Dendritic cell treated with granulocyte-macrophage colony-stimulating factor and Interleukin-4, amounts not matched to agents 40 ng/mL and 50 ng/mL, for 4 days (primary cell): ENCODE results near the gene GOLGA8J.
"Not testable (repeated sequence)": the region's sequence is repeated elsewhere in the genome, so short reads cannot be mapped to it uniquely, and the experiment has no call there.

Experiments used
- H3K27ac Mint-ChIP-seq: one replicate; pipeline ENCODE4 v1.8.0; 2022; ENCODE audit warnings: mild to moderate bottlenecking, mixed read lengths
- H3K27me3 Mint-ChIP-seq: one replicate; pipeline ENCODE4 v1.8.0; 2022; ENCODE audit warnings: mild to moderate bottlenecking, mixed read lengths
- H3K36me3 Mint-ChIP-seq: one replicate; pipeline ENCODE4 v1.8.0; 2022; ENCODE audit warnings: low read depth, mixed read lengths
- H3K4me1 Mint-ChIP-seq: one replicate; pipeline ENCODE4 v1.8.0; 2022; ENCODE audit warnings: low read depth, mixed read lengths
- H3K4me3 Mint-ChIP-seq: one replicate; pipeline ENCODE4 v1.8.0; 2022; ENCODE audit warnings: mild to moderate bottlenecking, moderate library complexity, mixed read lengths
- H3K9me3 Mint-ChIP-seq: one replicate; pipeline ENCODE4 v1.8.0; 2022; ENCODE audit warnings: mixed read lengths
- intact Hi-C: fragments of 100-400 bp; cut with micrococcal nuclease; formaldehyde crosslinking; loops from one replicate; pipeline ENCODE4 v1.15.0; 2022

The GOLGA8J gene

DNA sequence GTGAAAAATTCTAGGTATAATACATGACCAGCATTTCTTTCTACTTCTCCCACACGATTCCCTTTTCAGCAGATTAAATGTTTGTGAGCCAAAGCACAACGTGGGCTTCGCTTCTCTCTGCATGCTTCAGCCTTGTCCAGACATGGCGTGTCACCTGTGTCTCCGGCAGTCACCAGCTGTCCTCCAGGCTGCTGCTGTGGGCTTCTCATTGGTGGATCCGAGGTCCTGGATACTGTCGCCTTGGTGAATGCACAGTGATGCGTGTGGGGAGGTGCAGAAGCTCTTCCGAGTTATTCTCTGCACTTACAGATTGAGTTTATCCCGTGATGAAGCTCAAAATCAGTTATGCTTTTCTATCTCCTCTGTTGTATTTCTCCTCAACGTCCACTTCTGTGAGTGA lies 23.0 kb upstream of the GOLGA8J start:
- no peaks in the 10 kb centered on the region for H3K4me1 Mint-ChIP-seq
- H3K4me3 Mint-ChIP-seq, result no peak overlapping the region
- H3K36me3 Mint-ChIP-seq, result no peaks in the 10 kb centered on the region
- no peak overlapping the region for H3K27ac Mint-ChIP-seq
- H3K27me3 Mint-ChIP-seq, result peaks cover 3% of the 10 kb centered on the region
- intact Hi-C loops, result no loop called here
- H3K9me3 Mint-ChIP-seq, result no peaks in the 10 kb centered on the region

DNA sequence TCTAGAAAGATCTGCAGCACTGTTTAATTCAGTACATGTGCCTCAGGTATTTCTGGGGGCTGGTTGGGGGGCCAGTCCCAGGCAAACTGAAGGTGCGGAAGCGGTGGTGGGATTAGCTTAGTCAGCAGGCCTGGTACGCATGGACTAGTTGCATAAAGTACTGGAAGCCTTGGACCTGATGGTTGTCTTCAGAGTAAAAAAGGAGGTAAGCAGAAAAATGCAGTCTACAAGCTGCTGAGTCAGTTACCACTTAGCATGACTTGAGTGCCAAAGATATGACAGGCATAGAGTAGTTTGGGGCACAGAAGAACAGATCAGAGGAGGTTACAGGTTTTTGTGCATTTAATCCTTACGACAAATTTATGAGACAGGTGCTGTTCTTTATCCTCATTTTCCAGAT lies 19.9 kb upstream of the GOLGA8J start:
- H3K36me3 Mint-ChIP-seq, result no peaks in the 10 kb centered on the region
- intact Hi-C loops, result no loop called here
- H3K9me3 Mint-ChIP-seq, result no peaks in the 10 kb centered on the region
- no peak overlapping the region for H3K27ac Mint-ChIP-seq
- H3K4me3 Mint-ChIP-seq, result no peak overlapping the region
- H3K27me3 Mint-ChIP-seq, result peaks cover 3% of the 10 kb centered on the region
- H3K4me1 Mint-ChIP-seq, result no peaks in the 10 kb centered on the region

DNA sequence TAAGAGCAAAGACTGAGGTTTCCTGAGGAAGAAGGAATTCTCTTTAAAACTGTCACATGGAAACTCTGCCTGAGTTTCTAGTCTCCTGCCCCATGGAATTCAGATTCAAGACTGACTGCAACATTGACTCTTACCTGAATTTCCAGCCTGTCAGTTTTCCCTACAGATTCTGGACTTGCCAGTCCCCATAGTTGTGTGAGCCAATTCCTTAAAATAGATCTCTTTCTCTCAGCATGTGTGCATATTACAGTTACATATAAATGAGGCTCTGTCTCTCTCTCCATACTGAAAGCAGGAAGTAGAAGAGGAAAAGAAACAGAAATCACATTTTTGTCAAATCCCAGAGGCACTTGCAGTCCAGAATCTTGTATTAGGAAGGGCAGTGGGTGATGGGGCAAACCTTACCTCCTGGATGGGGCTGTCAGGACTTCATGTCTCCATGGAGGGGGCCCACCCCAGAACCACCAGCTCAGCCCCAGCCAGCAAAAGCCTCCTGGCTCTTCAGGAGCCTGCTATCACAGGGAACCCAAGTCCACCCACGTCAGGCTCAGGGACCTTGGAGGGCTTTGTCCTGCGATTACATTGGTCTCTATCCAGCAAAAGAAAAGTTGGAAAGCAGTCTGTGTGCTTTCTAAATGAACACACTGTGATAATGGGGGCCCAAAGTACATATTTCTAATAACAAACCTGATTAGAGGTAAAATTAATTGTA lies 18.8 kb upstream of the GOLGA8J start:
- intact Hi-C loops, result no loop called here
- H3K4me1 Mint-ChIP-seq, result no peaks in the 10 kb centered on the region
- no peaks in the 10 kb centered on the region for H3K36me3 Mint-ChIP-seq
- no peak overlapping the region for H3K27ac Mint-ChIP-seq
- no peaks in the 10 kb centered on the region for H3K9me3 Mint-ChIP-seq
- H3K27me3 Mint-ChIP-seq, result peaks cover 7% of the 10 kb centered on the region
- no peak overlapping the region for H3K4me3 Mint-ChIP-seq

DNA sequence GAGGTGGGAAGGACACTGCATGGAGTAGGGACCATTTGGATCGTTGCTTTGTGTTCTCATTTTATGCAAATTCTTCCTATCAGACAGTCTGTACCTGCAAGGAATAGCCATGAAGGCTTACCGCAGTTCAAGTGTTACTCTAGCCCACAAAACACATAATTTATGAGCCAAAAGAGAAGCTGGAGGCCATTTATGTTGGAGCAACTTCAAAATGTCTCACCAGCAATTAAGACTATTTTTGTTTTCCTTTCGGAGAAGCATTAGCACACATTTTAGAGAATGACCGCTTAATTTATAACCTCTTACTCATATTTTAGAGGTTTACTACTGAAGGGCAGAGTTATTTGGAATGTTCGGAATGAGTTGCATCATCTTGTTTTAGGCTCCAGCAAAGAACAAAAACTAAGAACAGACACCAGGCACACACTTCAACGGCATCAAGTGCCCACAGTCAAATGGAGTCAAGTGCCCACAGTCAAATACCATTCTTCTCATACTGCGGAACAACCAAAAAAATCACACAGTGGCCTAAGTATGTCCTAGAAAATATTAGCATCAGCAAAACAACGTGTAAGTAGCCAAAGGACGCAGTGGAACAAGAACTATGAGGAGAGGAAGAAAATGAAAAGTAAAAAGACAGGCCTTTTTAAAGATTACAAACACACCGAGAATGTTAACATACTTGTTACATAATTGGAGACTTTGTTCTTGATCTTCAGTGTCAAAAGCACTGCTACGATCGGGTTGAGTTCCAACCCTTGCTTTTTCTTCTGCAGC lies 17.5 kb upstream of the GOLGA8J start:
- no peaks in the 10 kb centered on the region for H3K9me3 Mint-ChIP-seq
- H3K4me1 Mint-ChIP-seq, result no peaks in the 10 kb centered on the region
- intact Hi-C loops, result no loop called here
- H3K4me3 Mint-ChIP-seq, result no peak overlapping the region
- no peaks in the 10 kb centered on the region for H3K36me3 Mint-ChIP-seq
- H3K27ac Mint-ChIP-seq, result no peak overlapping the region
- H3K27me3 Mint-ChIP-seq, result peaks cover 7% of the 10 kb centered on the region

DNA sequence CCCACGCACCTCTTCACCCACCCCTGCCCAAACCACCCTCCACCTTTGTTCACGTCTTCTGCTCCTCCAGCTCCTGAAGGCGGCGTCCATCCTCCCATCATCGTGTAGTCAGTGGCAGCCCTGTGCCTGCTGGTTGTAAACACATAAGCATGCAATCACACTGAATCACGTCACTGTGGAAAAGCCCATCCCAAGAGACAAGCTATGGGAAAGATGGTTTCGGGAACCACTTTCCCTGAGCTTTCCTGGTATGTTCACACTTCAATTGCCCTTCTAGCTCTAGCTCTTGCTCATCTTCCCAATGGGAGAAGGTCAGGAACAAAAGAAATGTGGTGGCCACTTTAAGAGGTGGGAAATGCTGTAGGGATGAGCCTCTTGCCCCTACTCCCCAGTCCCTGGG lies 14.4 kb upstream of the GOLGA8J start:
- H3K27ac Mint-ChIP-seq, result no peak overlapping the region
- H3K27me3 Mint-ChIP-seq, result peaks cover 9% of the 10 kb centered on the region
- no peaks in the 10 kb centered on the region for H3K36me3 Mint-ChIP-seq
- H3K4me3 Mint-ChIP-seq, result no peak overlapping the region
- H3K4me1 Mint-ChIP-seq, result no peaks in the 10 kb centered on the region
- no peaks in the 10 kb centered on the region for H3K9me3 Mint-ChIP-seq
- intact Hi-C loops, result no loop called here

DNA sequence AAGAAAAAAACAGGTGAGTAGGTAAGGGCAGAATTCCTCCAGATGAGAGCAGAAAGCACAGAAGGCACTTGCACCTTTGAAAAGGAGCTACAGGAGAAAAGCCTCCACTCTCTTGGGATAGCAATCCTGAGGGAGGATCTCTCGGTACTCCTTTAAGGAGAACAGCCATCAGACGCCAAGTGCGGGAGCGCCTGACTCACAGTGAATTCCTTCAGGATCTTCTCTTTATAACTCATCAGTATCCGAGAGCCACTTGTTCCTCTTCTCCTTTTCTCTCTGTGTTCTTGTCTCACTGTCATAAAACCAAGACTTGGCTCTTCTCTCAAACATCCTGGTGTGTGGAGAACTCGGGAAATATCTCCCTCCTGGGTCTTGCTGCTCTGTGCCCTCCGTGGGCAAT lies 10.1 kb upstream of the GOLGA8J start:
- peaks cover 10% of the 10 kb centered on the region for H3K27me3 Mint-ChIP-seq
- H3K4me3 Mint-ChIP-seq, result no peak overlapping the region
- no peaks in the 10 kb centered on the region for H3K36me3 Mint-ChIP-seq
- intact Hi-C loops, result loop anchor here (10.0 kb wide), 1 partner anchor 328 kb away; no protein-coding TSS in a partner anchor
- H3K9me3 Mint-ChIP-seq, result no peaks in the 10 kb centered on the region
- no peaks in the 10 kb centered on the region for H3K4me1 Mint-ChIP-seq
- no peak overlapping the region for H3K27ac Mint-ChIP-seq

DNA sequence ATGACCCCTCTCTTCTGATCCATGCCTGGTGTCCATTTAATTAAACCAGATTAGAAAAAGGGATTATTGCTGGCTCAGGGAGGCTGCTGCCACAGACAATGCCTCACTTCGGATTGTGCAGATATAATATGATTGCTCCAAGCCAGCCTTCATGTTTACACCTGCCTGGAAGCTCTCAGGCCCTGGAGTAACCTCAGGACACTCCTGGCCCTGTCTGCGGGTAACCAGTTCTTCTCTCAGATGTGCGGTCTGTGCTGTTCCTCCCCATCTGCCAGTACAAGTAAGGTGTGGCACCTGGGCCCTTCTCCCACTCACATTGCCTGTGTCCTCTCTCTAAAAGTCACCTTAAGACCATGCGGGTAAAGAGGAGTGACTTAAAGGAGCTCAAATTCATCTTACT lies 8.8 kb upstream of the GOLGA8J start:
- intact Hi-C loops, result loop anchor here (10.0 kb wide), 1 partner anchor 329 kb away; no protein-coding TSS in a partner anchor
- peaks cover 6% of the 10 kb centered on the region for H3K27me3 Mint-ChIP-seq
- no peaks in the 10 kb centered on the region for H3K4me1 Mint-ChIP-seq
- no peak overlapping the region for H3K27ac Mint-ChIP-seq
- no peaks in the 10 kb centered on the region for H3K9me3 Mint-ChIP-seq
- H3K36me3 Mint-ChIP-seq, result no peaks in the 10 kb centered on the region
- no peak overlapping the region for H3K4me3 Mint-ChIP-seq

DNA sequence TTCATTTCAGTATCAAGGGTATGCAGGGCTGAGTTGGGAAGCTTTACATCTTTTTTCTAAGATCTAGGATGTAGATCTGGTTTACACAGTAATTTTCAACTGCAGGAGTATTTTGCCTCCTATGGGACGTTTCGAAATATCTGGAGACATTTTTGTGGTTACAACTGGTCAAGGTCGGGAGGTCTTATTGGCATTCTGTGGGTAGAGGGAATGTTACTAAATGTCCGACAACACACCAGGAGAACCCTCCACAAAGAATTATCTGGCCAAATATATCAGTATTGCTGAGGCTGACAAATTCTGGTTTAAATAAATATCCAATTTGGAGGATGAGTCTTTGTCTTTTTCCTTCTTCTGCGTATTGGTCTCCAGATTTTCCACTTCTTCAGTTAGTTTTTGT lies 1.9 kb upstream of the GOLGA8J start:
- H3K4me1 Mint-ChIP-seq, H3K9me3 Mint-ChIP-seq, H3K27ac Mint-ChIP-seq, H3K36me3 Mint-ChIP-seq, H3K4me3 Mint-ChIP-seq, H3K27me3 Mint-ChIP-seq, intact Hi-C loops: not testable (repeated sequence)

DNA sequence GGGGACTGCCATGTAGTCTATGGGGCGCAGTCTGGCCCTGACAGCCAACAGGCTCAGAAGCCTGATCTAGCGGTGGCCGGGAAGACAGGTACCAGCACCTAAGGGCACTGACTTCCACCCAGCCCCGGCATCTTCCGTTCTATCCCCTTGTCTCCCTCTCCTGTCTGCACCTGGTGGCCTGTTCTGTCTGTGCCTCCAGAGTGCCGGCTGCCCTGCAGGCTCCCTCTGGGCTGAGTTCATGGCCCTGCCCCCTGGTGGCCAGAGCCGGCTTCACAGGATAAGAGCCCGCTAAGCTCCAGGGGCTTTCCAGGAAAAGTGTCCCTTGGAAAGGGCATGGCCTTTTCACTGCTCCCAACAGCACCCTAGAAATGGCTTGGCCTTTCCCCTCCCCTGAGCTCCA lies 15.1 kb downstream of the GOLGA8J start:
- intact Hi-C loops, H3K27ac Mint-ChIP-seq, H3K27me3 Mint-ChIP-seq, H3K36me3 Mint-ChIP-seq, H3K4me1 Mint-ChIP-seq, H3K4me3 Mint-ChIP-seq, H3K9me3 Mint-ChIP-seq: not testable (repeated sequence)

DNA sequence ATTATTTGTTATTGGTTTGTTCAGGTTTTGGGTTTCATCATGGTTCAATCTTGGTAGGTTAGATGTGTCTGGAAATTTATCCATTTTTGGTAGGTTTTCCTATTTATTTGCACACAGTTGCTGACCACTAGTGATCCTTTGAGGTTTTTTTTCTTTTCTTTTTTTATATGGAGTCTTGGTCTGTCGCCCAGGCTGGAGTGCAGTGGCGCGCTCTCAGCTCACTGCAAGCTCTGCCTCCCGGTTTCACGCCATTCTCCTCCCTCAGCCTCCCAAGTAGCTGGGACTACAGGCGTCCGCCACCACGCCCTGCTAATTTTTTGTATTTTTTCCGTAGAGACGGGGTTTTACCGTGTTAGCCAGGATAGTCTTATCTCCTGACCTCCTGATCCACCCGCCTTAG lies 20.1 kb downstream of the GOLGA8J start:
- H3K27ac Mint-ChIP-seq, H3K27me3 Mint-ChIP-seq, intact Hi-C loops, H3K36me3 Mint-ChIP-seq, H3K9me3 Mint-ChIP-seq, H3K4me3 Mint-ChIP-seq, H3K4me1 Mint-ChIP-seq: not testable (repeated sequence)

DNA sequence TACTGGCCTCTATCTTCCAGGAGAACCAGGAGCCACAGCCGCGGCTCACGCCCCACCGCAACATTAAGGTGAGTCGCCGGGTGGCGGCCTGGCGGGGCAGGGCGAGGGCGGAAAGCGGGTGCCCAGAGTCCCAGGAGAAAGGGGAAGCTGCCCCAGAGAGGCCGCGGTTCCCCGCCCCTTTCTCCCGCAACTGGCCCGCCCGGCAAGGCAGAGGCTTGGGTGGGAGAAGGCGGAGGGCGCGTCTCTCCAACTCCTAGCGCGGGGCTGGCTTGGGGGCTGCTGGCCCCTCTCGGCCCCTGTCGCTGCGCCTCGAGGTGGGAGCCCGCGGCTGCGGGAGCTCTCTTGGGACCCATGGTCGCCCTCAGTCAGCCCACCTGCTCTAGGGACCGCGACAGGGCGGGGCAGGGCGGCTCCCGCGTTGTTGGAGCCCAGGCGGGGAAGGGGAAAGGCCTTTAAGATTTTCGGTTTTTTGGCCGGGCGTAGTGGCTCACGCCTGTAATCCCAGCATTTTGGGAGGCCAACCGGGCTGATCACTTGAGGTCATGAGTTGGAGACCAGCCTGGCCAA lies 21.3 kb downstream of the GOLGA8J start:
- H3K4me3 Mint-ChIP-seq, result peak overlapping the region; percentile 9
- H3K4me1 Mint-ChIP-seq, H3K27ac Mint-ChIP-seq, intact Hi-C loops, H3K36me3 Mint-ChIP-seq, H3K27me3 Mint-ChIP-seq, H3K9me3 Mint-ChIP-seq: not testable (repeated sequence)

DNA sequence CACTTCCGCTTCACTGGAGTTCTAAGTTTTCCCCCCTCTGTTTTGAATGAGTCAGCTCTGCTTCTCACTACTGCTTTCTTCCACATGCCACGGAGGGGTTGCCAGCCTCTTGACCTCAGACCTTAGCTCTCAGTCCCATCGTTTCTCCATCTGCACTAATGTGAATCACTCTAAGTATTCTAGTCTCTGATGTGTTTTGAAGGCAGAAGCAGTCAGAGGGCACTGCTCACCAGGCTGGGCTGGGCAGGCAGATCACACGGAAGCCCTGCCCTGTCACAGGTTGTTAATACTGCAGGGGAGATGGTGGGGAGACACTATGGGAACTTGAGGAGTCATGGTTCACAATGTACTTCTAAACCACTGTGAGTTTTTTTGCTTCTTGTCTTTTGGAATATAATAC lies 27.8 kb downstream of the GOLGA8J start:
- H3K4me1 Mint-ChIP-seq, intact Hi-C loops, H3K36me3 Mint-ChIP-seq, H3K4me3 Mint-ChIP-seq, H3K27me3 Mint-ChIP-seq, H3K9me3 Mint-ChIP-seq, H3K27ac Mint-ChIP-seq: not testable (repeated sequence)

DNA sequence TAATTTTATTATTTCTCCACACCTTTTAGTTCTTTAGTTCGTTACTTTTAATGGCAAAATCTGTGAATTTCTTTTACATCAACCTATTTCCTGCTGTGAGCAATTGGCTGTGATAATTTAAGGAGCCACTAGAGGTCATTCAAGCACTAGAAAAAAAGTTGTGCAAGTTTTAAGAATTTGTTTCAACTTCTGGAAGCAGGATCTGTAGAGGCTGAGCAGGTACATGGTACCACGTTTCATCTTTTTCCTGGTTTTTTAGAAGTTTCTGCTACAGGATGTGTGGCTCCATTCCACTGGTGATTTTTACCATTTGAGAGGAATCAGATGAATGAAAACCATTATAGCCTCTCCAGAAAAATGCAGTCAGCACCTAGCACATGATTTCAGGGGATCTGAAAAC lies 47.3 kb downstream of the GOLGA8J start:
- H3K36me3 Mint-ChIP-seq, H3K4me3 Mint-ChIP-seq, H3K9me3 Mint-ChIP-seq, intact Hi-C loops, H3K4me1 Mint-ChIP-seq, H3K27me3 Mint-ChIP-seq, H3K27ac Mint-ChIP-seq: not testable (repeated sequence)

DNA sequence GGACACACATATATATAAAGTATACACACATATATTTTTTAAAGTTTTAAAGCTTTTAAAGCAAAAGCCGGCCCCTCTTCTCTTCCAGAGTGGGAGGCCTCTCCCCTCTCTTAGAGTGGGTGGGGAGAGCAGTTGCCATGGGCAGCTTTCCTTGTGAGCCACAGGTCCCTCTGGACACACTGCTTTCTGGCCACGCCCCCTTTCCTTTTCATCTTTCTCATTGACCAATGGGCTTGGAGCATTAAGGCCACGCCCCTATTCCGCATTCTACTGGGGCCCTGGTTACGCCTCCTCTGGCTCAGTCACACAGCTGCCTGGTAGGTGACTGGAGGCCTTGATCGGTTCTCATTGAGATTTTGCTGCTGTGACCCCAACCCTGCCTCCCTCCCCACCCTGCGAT lies 52.0 kb downstream of the GOLGA8J start, which contains the start of gene GOLGA8T:
TSS of gene GOLGA8T (plus strand) at position 301 of the 400 bp plus-strand sequence. CDS start at position 399, 98 bp downstream.
- H3K27ac Mint-ChIP-seq, H3K4me3 Mint-ChIP-seq, intact Hi-C loops, H3K9me3 Mint-ChIP-seq, H3K4me1 Mint-ChIP-seq, H3K36me3 Mint-ChIP-seq, H3K27me3 Mint-ChIP-seq: not testable (repeated sequence)
